GM12878 (cell line): Measurements from ENCODE around the gene RBM8A. TPM values are rescaled to one million over a fixed set of nuclear protein-coding genes. Genes with fewer than 3 reads are reported as not detected.

Source experiments
- ATAC-seq: fragments of 200-7000 bp; cut with Tn5 transposase; 3 replicates; pipeline ENCODE4 v1.9.1; 2020; ENCODE audit warnings: mild to moderate bottlenecking, moderate library complexity
- BruUV-seq: library from RNA; stranded (reverse); fragments of 400-500 nt; replicated peaks from 2 replicates; lab custom pipeline; 2021; lab: Mats Ljungman, UMichigan
- CTCF ChIA-PET: fragments of 300-600 bp; sonication (Branson Sonifier 250); formaldehyde crosslinking; extraction: SDS; loops from one replicate; lab custom pipeline; 2021; ENCODE audit warnings: inconsistent platforms; lab: Yijun Ruan, JAX
- POLR2A ChIA-PET: fragments of 350-600 bp; formaldehyde crosslinking; extraction: SDS; loops from one replicate; lab custom pipeline; 2021; ENCODE audit warnings: inconsistent platforms; lab: Charles Lee
- RAD21 ChIA-PET: fragments of 300-600 bp; sonication (Branson Sonifier 250); formaldehyde crosslinking; loops from one replicate; lab custom pipeline; 2023; ENCODE audit warnings: antibody characterized with exemption; ENCODE audit not compliant: unreplicated experiment; lab: Charles Lee
- SMC1A ChIA-PET: fragments of 300-600 bp; sonication (Branson Sonifier 250); formaldehyde crosslinking; loops from one replicate; lab custom pipeline; 2023; ENCODE audit not compliant: unreplicated experiment, uncharacterized antibody; lab: Charles Lee
- DNase-seq: peaks from one replicate; pipeline ENCODE4 v3.0.0-alpha.2; 2011; ENCODE audit warnings: low read depth, low spot score
- FAIRE-seq: peaks from 3 replicates; lab custom pipeline; 2011; peaks lifted over from hg19 to GRCh38; lab: Jason Lieb, UNC
- H2AFZ ChIP-seq: 2 replicates; pipeline ENCODE4 v1.6.0; 2011; ENCODE audit warnings: low read depth, low read length, control low read depth; ENCODE audit not compliant: control insufficient read depth
- H3K27ac ChIP-seq: 2 replicates; pipeline ENCODE4 v1.5.1; 2011; ENCODE audit warnings: control low read depth; ENCODE audit not compliant: control insufficient read depth, insufficient read depth
- H3K27me3 ChIP-seq, 2 experiments: replicated peaks in 1 of 2; 2 replicates each; pipeline versions ENCODE4 v1.6.0 to v1.6.1; 2011; ENCODE audit warnings: low read length in 1 of 2; ENCODE audit not compliant: control insufficient read depth in 2 of 2, insufficient read depth in 2 of 2
- H3K36me3 ChIP-seq, 2 experiments: 2 replicates each; pipeline ENCODE4 v1.5.1; 2011; ENCODE audit warnings: low read length in 1 of 2; ENCODE audit not compliant: control insufficient read depth in 2 of 2, insufficient read depth in 2 of 2
- H3K4me1 ChIP-seq: 2 replicates; pipeline ENCODE4 v1.6.1; 2011; ENCODE audit warnings: mild to moderate bottlenecking, low read length, moderate library complexity, mixed read lengths; ENCODE audit not compliant: control insufficient read depth, insufficient read depth
- H3K4me2 ChIP-seq: 2 replicates; pipeline ENCODE4 v1.6.0; 2011; ENCODE audit warnings: control low read depth; ENCODE audit not compliant: control insufficient read depth, insufficient read depth
- H3K4me3 ChIP-seq: fragments of 200-600 bp; sonication (generic); 2 replicates; pipeline ENCODE4 v1.5.1; 2016
- H3K79me2 ChIP-seq: 2 replicates; pipeline ENCODE4 v1.6.0; 2011; ENCODE audit warnings: low read length; ENCODE audit not compliant: control insufficient read depth, insufficient read depth
- H3K9ac ChIP-seq: 2 replicates; pipeline ENCODE4 v1.8.0; 2011; ENCODE audit warnings: low read length, control low read depth, mixed read lengths; ENCODE audit not compliant: control insufficient read depth, insufficient read depth
- H3K9me3 ChIP-seq: replicated peaks from 3 replicates; pipeline ENCODE4 v1.5.1; 2011; ENCODE audit warnings: mild to moderate bottlenecking, low read length; ENCODE audit not compliant: control insufficient read depth, insufficient read depth
- H4K20me1 ChIP-seq: 2 replicates; pipeline ENCODE4 v1.6.0; 2011; ENCODE audit not compliant: control insufficient read depth, insufficient read depth
- EP300 ChIP-seq, 2 experiments: fragments of 150-350 bp in 1 of 2; IDR thresholded peaks; 2 replicates each; pipeline ENCODE4 v1.6.1; 2011 to 2012; ENCODE audit warnings: low read depth in 2 of 2, low read length in 2 of 2, borderline replicate concordance in 1 of 2, improper control_type of control experiment in 1 of 2, inconsistent platforms in 1 of 2; ENCODE audit not compliant: control insufficient read depth in 1 of 2
- PAX5 ChIP-seq: IDR thresholded peaks from 2 replicates; pipeline ENCODE4 v1.6.1; 2011; ENCODE audit warnings: low read depth, low read length, borderline replicate concordance
- TBL1XR1 ChIP-seq: IDR thresholded peaks from 2 replicates; pipeline ENCODE4 v1.6.1; 2012; ENCODE audit warnings: low read depth, low read length, improper control_type of control experiment
- WGBS: methylation state at CpG from one replicate; pipeline ENCODE4 v1.1.6; 2016; ENCODE audit warnings: low lambda C conversion rate; ENCODE audit not compliant: insufficient replicate concordance, insufficient coverage; ENCODE audit errors: missing lambda C conversion rate; 5-methylcytosine and 5-hydroxymethylcytosine counted together
- in situ Hi-C: fragments of 300-500 bp; cut with MboI; formaldehyde crosslinking; loops from 9 replicates; pipeline ENCODE4 v1.14.3; 2018; ENCODE audit warnings: mixed read lengths
- intact Hi-C: fragments of 100-400 bp; cut with micrococcal nuclease; formaldehyde crosslinking; loops from one replicate; pipeline ENCODE4 v1.14.2; 2022; ENCODE audit not compliant: unreplicated experiment
- polyA plus RNA-seq, 11 experiments: library from polyadenylated mRNA; depleted of rRNA in 4 of 11; unstranded in 6 of 11; stranded (reverse) in 5 of 11; fragments of >200 nt; fragmentation: Nextera tagmentation in 4 of 11; fragmentation: Illumina TruSeq in 1 of 11; extraction: Ambion mirVana in 4 of 11; extraction: Trizol in 1 of 11; gene quantifications; 1 replicate in 1 of 11; 2 replicates in 10 of 11; pipeline versions ENCODE4 v1.2.1 to v1.2.3, GENCODE V29; 2011 to 2016; ENCODE audit warnings: inconsistent platforms in 2 of 11, missing spikeins in 2 of 11, low read depth in 1 of 11
- total RNA-seq, 4 experiments: library from RNA; depleted of rRNA in 3 of 4; stranded (reverse); fragments of >200 nt in 3 of 4; fragmentation: Illumina TruSeq in 1 of 4; extraction: Trizol in 1 of 4; gene quantifications; 2 replicates each; pipeline versions ENCODE4 v1.2.1 to v1.2.3, GENCODE V29; 2013 to 2021
- TF ChIP-seq, protein P1 (sequence below): fragments of 450-650 bp; IDR thresholded peaks from 2 replicates; pipeline ENCODE4 v1.6.1; 2017; ENCODE audit warnings: mild to moderate bottlenecking, moderate library complexity
- TF ChIP-seq, protein P2 (sequence below): IDR thresholded peaks from 2 replicates; pipeline ENCODE4 v1.6.1; 2012; ENCODE audit warnings: low read depth, low read length, improper control_type of control experiment
- TF ChIP-seq, protein P3 (sequence below): IDR thresholded peaks from 2 replicates; pipeline ENCODE4 v1.6.1; 2012; ENCODE audit warnings: improper control_type of control experiment, low read depth, low read length; ENCODE audit not compliant: insufficient replicate concordance

RBM8A gene
- total and polyA plus RNA-seq, 10 of the 15 experiments (the other 5 are each of a cell fraction or from before 2014, with no cell fraction given), result 110 to 1,248 (median 248) TPM

DNA sequence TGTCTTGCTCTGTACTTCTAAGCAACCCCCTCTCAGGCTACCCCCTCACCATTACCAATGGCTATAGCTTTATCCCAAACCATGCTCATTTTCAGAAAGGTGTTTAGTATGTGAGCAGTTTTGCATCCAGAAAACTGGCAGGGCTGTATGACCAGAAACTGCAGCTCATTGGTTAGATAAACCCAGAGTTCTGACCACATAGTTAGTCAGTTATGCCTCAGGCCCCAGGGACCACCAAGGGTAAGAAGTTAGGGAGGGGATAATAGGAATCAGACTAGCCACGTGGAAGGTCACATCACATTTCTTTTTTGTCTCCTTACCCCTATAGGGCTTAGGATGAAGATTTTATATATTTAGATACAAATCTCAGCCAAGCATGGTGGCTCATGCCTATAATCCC, 18.6 kb downstream of the RBM8A start (continued):
- TF ChIP-seq, protein P1, sequence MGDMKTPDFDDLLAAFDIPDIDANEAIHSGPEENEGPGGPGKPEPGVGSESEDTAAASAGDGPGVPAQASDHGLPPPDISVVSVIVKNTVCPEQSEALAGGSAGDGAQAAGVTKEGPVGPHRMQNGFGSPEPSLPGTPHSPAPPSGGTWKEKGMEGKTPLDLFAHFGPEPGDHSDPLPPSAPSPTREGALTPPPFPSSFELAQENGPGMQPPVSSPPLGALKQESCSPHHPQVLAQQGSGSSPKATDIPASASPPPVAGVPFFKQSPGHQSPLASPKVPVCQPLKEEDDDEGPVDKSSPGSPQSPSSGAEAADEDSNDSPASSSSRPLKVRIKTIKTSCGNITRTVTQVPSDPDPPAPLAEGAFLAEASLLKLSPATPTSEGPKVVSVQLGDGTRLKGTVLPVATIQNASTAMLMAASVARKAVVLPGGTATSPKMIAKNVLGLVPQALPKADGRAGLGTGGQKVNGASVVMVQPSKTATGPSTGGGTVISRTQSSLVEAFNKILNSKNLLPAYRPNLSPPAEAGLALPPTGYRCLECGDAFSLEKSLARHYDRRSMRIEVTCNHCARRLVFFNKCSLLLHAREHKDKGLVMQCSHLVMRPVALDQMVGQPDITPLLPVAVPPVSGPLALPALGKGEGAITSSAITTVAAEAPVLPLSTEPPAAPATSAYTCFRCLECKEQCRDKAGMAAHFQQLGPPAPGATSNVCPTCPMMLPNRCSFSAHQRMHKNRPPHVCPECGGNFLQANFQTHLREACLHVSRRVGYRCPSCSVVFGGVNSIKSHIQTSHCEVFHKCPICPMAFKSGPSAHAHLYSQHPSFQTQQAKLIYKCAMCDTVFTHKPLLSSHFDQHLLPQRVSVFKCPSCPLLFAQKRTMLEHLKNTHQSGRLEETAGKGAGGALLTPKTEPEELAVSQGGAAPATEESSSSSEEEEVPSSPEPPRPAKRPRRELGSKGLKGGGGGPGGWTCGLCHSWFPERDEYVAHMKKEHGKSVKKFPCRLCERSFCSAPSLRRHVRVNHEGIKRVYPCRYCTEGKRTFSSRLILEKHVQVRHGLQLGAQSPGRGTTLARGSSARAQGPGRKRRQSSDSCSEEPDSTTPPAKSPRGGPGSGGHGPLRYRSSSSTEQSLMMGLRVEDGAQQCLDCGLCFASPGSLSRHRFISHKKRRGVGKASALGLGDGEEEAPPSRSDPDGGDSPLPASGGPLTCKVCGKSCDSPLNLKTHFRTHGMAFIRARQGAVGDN, result no peak
- TF ChIP-seq PAX5, result no peak

DNA sequence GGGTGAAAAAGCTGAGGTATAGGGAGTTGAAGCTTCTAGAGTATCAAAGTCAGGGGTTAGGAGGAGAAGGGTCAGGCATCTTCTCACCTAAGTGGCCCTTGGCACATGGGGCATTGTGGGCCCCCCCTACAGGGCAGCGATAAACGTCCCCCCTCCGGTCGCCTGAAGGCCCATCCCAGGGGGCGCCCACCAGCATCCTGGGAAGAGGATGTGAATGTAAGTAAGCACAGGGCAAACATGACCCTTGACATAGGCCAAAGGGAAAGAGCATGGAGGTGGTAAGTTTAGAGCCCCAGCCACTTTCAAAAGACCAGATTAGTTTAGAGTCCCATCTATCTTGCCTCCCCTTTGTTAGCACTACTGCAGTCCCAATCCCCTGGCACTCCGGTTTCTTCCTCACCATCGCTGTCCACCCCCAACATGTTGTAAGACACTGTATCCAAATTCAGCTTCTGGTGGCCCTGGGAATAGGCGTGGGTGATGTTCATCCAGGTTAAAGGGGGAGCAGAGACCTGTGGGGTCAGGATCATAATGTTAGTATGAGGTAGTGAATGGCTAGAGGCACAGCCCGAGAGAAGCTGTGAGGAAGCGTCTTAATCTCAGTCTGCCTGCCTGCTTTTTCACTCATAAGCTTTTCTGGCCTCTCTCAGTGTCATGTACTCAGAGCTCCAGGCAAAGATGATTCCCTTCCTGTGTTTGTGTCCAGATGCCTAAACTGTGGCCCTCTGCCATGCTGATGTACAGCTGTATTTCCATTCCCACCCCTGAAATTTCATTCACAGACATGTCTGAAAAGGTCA, 20.1 kb downstream of the RBM8A start:
- Histone ChIP-seq H4K20me1 (no peaks in the 10 kb centered on the region), H3K4me1 (peaks cover 2% of the 10 kb centered on the region; the same call in 1 of the 2 replicates), H3K9ac (no peak overlapping the region), H3K27me3 (no peaks in the 10 kb centered on the region), H3K4me2 (no peak overlapping the region), H3K79me2 (no peaks in the 10 kb centered on the region), H3K36me3 (no peaks in the 10 kb centered on the region; a peak in 2 of 4 replicates), H3K9me3 (no peaks in the 10 kb centered on the region), H3K4me3 (no peak overlapping the region), H2AFZ (no peak overlapping the region), H3K27ac (no peak overlapping the region)
- WGBS, result 92% methylated on average over 10 of the region's 10 CpGs
- RAD21 ChIA-PET, result no interaction called here
- in situ Hi-C loops (no loop called here), intact Hi-C loops (no loop called here)
- no TSS peak for BruUV-seq
- CTCF ChIA-PET, result interaction anchor here (1.1 to 8.0 kb wide), 9 partner anchors 9 to 94 kb away, joined by 3 to 80 read pairs (median 4); partner anchors contain the start of genes ANKRD34A, NUDT17, PIAS3 and POLR3GL
- SMC1A ChIA-PET, result interaction anchor here (1.0 to 1.5 kb wide), 2 partner anchors 15 to 60 kb away, joined by 3 to 4 read pairs; no protein-coding TSS in a partner anchor
- DNase-seq, result no peak
- POLR2A ChIA-PET, result interaction anchor here (0.7 to 2.9 kb wide), 2 partner anchors 27 to 48 kb away, joined by 4 to 9 read pairs; partner anchors contain the start of gene PIAS3
- no peak for ATAC-seq
- no peak for FAIRE-seq
- TF ChIP-seq, protein P2, sequence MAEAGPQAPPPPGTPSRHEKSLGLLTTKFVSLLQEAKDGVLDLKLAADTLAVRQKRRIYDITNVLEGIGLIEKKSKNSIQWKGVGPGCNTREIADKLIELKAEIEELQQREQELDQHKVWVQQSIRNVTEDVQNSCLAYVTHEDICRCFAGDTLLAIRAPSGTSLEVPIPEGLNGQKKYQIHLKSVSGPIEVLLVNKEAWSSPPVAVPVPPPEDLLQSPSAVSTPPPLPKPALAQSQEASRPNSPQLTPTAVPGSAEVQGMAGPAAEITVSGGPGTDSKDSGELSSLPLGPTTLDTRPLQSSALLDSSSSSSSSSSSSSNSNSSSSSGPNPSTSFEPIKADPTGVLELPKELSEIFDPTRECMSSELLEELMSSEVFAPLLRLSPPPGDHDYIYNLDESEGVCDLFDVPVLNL, result no peak
- TF ChIP-seq TBL1XR1 (no peak), EP300 (IDR thresholded peaks at IDR 0.05; ENCODE audit: borderline replicate concordance in 1 of 2, control insufficient read depth in 1 of 2, low read depth in 2 of 2, low read length in 2 of 2) (no peak)
- TF ChIP-seq, protein P3, sequence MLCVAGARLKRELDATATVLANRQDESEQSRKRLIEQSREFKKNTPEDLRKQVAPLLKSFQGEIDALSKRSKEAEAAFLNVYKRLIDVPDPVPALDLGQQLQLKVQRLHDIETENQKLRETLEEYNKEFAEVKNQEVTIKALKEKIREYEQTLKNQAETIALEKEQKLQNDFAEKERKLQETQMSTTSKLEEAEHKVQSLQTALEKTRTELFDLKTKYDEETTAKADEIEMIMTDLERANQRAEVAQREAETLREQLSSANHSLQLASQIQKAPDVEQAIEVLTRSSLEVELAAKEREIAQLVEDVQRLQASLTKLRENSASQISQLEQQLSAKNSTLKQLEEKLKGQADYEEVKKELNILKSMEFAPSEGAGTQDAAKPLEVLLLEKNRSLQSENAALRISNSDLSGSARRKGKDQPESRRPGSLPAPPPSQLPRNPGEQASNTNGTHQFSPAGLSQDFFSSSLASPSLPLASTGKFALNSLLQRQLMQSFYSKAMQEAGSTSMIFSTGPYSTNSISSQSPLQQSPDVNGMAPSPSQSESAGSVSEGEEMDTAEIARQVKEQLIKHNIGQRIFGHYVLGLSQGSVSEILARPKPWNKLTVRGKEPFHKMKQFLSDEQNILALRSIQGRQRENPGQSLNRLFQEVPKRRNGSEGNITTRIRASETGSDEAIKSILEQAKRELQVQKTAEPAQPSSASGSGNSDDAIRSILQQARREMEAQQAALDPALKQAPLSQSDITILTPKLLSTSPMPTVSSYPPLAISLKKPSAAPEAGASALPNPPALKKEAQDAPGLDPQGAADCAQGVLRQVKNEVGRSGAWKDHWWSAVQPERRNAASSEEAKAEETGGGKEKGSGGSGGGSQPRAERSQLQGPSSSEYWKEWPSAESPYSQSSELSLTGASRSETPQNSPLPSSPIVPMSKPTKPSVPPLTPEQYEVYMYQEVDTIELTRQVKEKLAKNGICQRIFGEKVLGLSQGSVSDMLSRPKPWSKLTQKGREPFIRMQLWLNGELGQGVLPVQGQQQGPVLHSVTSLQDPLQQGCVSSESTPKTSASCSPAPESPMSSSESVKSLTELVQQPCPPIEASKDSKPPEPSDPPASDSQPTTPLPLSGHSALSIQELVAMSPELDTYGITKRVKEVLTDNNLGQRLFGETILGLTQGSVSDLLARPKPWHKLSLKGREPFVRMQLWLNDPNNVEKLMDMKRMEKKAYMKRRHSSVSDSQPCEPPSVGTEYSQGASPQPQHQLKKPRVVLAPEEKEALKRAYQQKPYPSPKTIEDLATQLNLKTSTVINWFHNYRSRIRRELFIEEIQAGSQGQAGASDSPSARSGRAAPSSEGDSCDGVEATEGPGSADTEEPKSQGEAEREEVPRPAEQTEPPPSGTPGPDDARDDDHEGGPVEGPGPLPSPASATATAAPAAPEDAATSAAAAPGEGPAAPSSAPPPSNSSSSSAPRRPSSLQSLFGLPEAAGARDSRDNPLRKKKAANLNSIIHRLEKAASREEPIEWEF, result no peak
